Measurements from ENCODE around the gene OR13A1.

DNA sequence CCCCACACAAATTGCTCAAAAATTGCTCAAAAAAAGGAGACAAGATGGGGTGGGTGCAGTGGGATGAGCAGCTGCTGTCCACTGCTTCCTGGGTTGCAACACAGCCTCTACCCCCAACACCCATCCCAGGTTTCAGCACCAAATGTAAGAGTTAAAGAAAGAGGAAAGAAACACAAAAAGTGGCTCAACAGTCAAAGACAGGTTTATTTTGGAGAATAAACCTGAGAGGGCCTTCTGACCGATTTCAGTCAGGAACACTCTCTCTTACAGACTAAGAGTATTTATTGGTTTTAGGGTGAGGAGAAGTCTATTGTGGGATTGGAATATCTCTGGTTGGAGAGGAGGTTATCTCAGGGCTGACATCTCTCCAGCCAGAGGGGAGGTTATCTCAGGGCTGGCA is 28.4 kb downstream of the OR13A1 start:
- TF ChIP-seq, protein P1, sequence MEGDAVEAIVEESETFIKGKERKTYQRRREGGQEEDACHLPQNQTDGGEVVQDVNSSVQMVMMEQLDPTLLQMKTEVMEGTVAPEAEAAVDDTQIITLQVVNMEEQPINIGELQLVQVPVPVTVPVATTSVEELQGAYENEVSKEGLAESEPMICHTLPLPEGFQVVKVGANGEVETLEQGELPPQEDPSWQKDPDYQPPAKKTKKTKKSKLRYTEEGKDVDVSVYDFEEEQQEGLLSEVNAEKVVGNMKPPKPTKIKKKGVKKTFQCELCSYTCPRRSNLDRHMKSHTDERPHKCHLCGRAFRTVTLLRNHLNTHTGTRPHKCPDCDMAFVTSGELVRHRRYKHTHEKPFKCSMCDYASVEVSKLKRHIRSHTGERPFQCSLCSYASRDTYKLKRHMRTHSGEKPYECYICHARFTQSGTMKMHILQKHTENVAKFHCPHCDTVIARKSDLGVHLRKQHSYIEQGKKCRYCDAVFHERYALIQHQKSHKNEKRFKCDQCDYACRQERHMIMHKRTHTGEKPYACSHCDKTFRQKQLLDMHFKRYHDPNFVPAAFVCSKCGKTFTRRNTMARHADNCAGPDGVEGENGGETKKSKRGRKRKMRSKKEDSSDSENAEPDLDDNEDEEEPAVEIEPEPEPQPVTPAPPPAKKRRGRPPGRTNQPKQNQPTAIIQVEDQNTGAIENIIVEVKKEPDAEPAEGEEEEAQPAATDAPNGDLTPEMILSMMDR (IDR thresholded peaks at IDR 0.05; ENCODE audit: low read depth, low read length), result no peak
- no peak for TF ChIP-seq POLR2A (IDR thresholded peaks at IDR 0.05; ENCODE audit: extremely low read depth, insufficient read length)
- TF ChIP-seq, protein P2, sequence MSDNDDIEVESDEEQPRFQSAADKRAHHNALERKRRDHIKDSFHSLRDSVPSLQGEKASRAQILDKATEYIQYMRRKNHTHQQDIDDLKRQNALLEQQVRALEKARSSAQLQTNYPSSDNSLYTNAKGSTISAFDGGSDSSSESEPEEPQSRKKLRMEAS (IDR thresholded peaks at IDR 0.05; ENCODE audit: low read depth, low read length), result no peak
